Activated CD4-positive, alpha-beta T cell treated with anti-CD3 and anti-CD28 coated beads, Interleukin-2, amount 50 U/mL, for 1 hour (primary cell): ENCODE data around the gene CHN2.

Source experiments
- DNase-seq: peaks from one replicate; pipeline ENCODE4 v3.0.0-alpha.2; 2020

Gene CHN2

DNA sequence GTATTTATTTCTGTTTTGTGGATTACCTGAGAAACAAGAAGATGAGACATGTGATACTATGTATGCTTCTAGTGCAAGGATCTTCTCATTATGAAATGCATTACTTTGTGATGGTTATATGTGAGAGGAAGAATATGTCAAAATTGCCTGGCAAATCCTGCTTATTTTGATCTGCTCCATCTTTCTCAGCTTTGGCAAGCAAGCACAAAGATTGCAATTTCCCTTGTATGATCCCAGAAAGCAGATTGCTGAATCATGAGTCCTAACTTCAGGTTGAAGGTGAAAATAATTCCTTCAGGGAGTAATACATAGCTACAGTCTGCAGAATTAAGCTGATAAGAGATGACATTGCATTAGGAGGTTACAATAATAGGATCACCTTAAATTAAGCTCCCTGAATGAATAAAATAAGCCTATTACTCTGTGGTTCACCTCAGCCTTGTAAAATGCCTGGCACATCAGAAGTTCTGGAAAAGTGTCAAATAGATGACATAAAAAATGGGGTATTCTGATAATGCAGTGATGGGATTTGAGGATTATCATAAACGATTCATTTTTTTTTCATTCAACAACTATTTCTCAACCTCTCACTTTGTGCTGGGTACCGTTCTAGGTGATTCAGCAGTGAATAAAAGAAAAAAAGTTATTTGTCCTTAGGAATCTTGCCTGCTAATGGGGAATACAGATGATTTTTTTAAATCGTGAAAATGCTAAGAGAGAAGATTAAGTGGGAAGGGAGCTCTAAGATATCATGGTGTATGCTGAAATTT, 120.7 kb downstream of the CHN2 start:
- DNase-seq = no peak

DNA sequence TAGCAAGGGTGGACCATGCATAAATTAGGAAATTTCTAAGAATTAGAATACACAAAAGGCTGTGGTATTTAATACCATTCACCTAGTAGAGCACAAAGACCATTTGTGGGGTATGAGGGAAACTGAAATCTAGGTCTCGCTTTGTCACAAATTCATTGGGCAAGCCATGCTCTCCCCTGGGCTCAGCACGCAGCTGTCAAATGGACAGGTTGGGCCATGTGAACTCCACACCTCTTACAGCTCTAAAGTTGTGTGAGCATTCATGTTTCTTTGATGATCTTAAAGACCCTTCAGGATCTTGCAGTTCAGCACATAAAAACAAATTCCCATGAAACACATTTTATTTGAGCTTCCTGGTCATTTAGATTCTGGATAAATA, 121.3 kb downstream of the CHN2 start:
- no peak for DNase-seq

GRCh38 chr7:29316926-29317325, 122.4 kb downstream of the CHN2 start:
- no peak for DNase-seq

- no peak for DNase-seq
These were observed 124.5 kb downstream of the CHN2 start for GRCh38 chr7:29318853-29319718.

DNA sequence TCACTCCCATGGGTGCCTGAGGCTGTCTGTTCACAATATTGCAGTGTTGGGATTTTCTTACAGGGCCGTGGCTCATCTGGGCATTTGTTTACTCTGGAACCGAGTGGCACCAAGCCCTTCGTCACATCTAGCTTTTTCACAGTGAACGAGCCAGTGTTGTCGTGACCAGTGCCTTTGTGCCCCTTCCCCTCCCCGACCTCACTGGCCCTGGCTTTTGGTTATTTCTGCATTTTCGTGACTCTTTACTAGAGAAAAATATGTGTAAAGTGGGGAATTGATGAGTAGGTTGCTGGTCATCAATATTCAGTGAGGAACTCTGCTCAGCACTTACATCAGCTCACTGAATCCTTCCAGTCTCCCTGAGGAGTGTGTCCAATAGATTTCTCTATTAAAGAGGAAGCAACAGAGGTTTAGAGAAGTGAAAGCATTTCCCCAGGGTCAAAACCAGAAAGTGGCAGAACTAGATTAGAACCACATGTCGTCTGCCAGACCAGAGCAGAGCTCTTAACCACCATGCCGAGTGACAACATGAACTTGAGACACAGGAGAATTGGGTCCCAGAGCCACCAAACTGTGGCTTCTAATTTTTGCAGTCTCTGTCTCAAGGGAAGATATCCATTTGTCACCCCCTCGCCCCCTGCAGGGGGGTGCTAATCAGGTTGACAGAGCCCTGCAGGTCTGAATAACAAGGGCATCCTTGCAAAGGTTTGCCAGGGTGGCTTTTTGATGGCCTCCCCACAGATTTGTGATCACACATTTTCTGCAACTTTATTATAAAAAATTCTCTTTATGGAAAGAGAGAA, 125.3 kb downstream of the CHN2 start:
- no peak for DNase-seq

GRCh38 chr7:29320577-29320976, 126.0 kb downstream of the CHN2 start:
- no peak for DNase-seq

GRCh38 chr7:29322023-29322712, 127.6 kb downstream of the CHN2 start:
- no peak for DNase-seq

GRCh38 chr7:29325476-29325875, 130.9 kb downstream of the CHN2 start:
- no peak for DNase-seq

- DNase-seq = no peak
These were observed 132.3 kb downstream of the CHN2 start for GRCh38 chr7:29326864-29327263.

DNA sequence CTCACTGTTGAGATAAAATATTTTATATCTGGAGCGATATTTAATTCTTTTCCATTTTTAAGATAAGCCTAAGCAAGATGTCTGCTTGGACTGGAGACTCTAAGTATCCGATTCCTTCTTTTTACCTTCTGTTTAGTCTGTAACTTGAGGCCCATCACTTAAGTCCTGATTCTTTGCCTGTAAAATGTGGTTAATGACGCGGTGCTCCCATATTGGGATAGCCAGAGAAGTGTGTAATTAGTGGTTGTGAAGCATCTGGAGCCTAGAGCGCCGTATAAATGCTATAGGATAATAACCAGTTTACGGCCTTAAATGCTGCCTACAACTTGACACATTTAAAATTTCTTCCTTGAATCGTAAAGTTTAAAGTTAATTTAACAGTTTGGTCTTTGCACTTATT, 132.9 kb downstream of the CHN2 start:
- DNase-seq = no peak

GRCh38 chr7:29328045-29328444, 133.5 kb downstream of the CHN2 start:
- no peak for DNase-seq

DNA sequence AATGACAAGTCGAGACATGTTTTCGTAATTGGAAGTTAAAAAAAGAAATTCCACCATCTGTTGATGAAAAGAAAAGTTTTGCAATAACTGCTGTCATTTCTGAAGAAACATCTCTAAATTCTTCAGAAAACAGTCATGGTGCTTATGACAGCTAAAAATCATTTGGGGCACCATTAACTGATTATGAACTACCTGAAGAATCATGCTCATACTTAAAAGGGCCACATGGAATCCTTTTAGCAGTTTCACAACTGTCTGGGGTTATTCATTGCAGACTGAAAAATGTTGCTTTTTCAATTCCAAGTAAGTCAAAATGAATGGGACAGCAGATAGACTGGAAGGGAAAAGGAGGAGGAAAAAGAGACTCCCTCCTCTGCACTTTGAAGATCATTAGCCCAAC, 134.2 kb downstream of the CHN2 start:
- no peak for DNase-seq

DNA sequence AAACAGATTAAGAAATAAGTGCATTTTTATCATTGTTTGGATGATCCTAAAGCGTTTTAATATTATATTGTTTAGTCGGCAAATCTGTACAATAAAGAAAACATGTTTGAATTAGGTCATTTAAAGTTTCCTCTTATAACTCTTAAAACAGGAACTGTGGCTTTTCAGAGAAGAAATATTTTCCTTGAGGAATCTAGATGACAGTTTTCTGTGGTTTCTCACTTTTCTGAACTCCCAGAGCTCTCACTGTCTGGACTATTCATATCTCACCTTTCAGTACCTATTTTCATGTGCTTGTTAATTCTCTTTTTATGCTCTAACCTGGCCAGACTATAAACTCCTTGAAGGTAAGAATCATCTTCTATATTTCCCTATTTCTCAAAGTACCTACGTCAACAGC, 135.1 kb downstream of the CHN2 start:
- no peak for DNase-seq

- DNase-seq = no peak
These were observed 135.6 kb downstream of the CHN2 start for GRCh38 chr7:29330136-29330535.

DNA sequence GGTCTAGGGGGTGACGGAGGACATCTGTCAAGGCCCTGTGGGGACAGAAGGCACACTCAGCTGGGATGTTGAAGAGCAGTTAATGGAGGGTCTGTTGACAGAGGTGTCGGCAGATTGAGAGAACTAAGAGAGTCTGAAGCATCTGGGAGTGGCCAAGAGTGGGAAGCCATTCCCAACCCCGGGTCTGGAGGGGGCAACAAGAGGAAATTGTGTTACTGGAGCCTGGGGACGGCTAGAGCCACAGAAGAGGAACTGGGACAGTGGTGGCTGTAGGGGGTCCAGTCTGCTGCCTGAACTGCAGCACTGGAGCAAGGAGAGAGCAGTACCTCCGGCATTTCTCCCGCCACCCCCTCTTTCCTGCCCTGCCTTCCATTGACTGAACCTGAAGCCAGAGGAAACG, 136.6 kb downstream of the CHN2 start:
- DNase-seq = no peak

DNA sequence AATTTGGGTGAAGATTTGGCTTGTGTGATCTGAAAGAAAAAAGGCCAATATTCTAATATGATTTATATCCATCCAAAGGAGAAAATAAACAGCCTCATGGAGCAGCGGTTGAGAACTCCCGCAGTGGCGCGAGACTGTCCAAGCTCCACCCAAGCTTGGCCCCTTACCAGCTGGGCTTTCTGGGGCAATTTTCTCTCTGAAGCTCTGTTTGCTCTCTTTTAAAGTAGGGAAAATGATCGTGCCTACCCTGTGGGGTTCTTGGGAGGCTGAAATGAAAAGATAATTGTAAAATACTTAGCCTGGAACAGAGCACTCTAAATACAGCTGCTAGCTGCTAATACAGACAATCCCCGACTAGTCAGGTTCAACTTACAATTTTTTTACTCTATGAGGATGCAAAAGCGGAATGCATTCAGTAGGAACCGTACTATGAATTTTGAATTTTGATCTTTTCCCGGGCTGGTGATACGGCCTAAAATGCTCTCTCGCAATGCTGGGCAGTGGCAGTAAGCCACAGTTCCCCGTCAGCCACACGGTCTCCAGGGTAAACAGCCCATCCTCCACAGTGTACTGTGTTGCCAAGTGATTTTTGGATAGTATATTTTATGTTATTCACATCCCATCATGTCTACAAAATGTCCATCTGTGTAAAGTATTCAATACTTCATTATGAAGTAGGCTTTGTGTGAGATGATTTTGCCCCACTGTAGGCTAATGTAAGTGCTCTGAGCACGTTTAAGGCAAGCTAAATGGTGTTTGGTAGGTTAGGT, 137.7 kb downstream of the CHN2 start:
- DNase-seq = no peak

DNA sequence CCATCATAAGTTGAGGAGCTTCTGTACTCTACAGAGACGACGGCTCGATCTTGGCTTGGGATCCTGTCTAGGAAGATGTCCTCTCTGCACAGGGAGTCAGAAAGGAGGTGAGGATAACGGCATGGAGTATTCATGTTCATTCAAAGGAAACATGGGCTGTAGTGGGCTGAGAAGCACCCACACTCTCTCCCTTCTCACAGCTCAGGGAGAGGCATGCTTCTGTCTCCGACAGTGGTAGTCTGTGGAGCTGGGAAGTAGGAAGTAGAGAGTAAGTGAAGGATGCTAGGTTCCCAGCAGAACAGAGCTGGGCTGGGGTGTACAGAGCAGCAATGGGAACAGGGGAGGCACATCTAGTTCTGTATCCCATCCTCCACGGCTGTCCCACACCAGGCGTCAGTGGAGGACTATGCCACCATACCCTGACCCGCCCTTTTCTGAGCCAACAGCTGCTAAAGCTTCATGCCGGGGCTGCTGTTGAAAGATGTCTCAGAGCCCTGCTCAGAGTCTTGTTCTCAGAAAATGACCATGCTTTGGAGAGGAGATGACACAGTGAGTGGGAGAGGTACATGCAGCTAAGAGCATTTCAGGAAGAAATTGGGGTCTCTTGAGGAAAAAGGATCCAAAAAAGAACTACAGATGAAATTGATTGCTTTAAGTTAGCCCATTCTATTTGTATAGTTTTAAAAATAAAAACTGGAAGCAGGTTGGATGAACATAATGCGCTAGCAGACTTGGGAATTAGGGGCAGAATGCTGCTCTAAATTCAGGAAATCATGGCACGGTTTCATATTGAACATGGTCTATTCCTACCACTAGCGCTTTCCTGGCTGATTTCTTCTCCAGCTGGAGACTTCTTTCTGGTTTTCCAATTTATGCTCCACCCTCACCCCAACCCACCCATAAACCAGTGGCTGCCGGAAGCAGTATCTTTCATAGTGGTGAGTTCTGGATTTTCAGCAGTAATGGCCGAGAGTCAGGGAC, 138.6 kb downstream of the CHN2 start:
- no peak for DNase-seq

- DNase-seq = no peak
These were observed 140.9 kb downstream of the CHN2 start for GRCh38 chr7:29335188-29336083.

GRCh38 chr7:29337546-29338116, 143.1 kb downstream of the CHN2 start:
- peak; percentile 6 for DNase-seq
